ENCODE data around the gene CREB5. TPM values are rescaled to one million over a fixed set of nuclear protein-coding genes. Genes with fewer than 3 reads are reported as not detected.
A peak's percentile ranks its signal among the peaks of the same experiment; 100 is the strongest.

CREB5 gene
- total RNA-seq, 1 experiment from 2014 or later, result 3.8 TPM

GRCh38 chr7:28684650-28685241 is 272.4 kb downstream of the CREB5 start:
- no peak for DNase-seq (ENCODE audit: low read depth)

- DNase-seq (ENCODE audit: low read depth), result no peak
Measured at GRCh38 chr7:28685242-28685643, 272.9 kb downstream of the CREB5 start.

GRCh38 chr7:28685644-28686417 is 273.5 kb downstream of the CREB5 start:
- peak; percentile 100 for DNase-seq (ENCODE audit: low read depth)

- DNase-seq (ENCODE audit: low read depth), result peak; percentile 61
Measured at GRCh38 chr7:28686418-28686800, 274.1 kb downstream of the CREB5 start.

GRCh38 chr7:28687537-28687936 is 275.2 kb downstream of the CREB5 start:
- DNase-seq (ENCODE audit: low read depth), result no peak

- DNase-seq (ENCODE audit: low read depth), result no peak
Measured at GRCh38 chr7:28688174-28688573, 275.9 kb downstream of the CREB5 start.

GRCh38 chr7:28688651-28689050 is 276.3 kb downstream of the CREB5 start:
- DNase-seq (ENCODE audit: low read depth), result peak; percentile 84

- DNase-seq (ENCODE audit: low read depth), result no peak
Measured at GRCh38 chr7:28695300-28696295, 283.3 kb downstream of the CREB5 start.

- no peak for DNase-seq (ENCODE audit: low read depth)
Measured at GRCh38 chr7:28697913-28698563, 285.7 kb downstream of the CREB5 start.

GRCh38 chr7:28698840-28699239 is 286.5 kb downstream of the CREB5 start:
- no peak for DNase-seq (ENCODE audit: low read depth)

GRCh38 chr7:28700096-28700495 is 287.8 kb downstream of the CREB5 start:
- no peak for DNase-seq (ENCODE audit: low read depth)

GRCh38 chr7:28700790-28701203 is 288.5 kb downstream of the CREB5 start:
- no peak for DNase-seq (ENCODE audit: low read depth)

GRCh38 chr7:28701731-28702130 is 289.4 kb downstream of the CREB5 start:
- DNase-seq (ENCODE audit: low read depth), result no peak

- no peak for DNase-seq (ENCODE audit: low read depth)
Measured at GRCh38 chr7:28702171-28702570, 289.9 kb downstream of the CREB5 start.

GRCh38 chr7:28703037-28703765 is 290.9 kb downstream of the CREB5 start:
- DNase-seq (ENCODE audit: low read depth), result no peak

GRCh38 chr7:28704706-28705105 is 292.4 kb downstream of the CREB5 start:
- DNase-seq (ENCODE audit: low read depth), result no peak

- DNase-seq (ENCODE audit: low read depth), result no peak
Measured at GRCh38 chr7:28705350-28705749, 293.0 kb downstream of the CREB5 start.

GRCh38 chr7:28706584-28706983 is 294.3 kb downstream of the CREB5 start:
- no peak for DNase-seq (ENCODE audit: low read depth)

GRCh38 chr7:28707291-28707690 is 295.0 kb downstream of the CREB5 start:
- DNase-seq (ENCODE audit: low read depth), result no peak

- peak; percentile 32 for DNase-seq (ENCODE audit: low read depth)
Measured at GRCh38 chr7:28708033-28708951, 296.0 kb downstream of the CREB5 start.
